Bronchial epithelial cell (primary cell): ENCODE measurements around the gene DNMT1. TPM values are rescaled to one million over a fixed set of nuclear protein-coding genes. Genes with fewer than 3 reads are reported as not detected.

Source experiments
- DNase-seq: peaks from one replicate; pipeline ENCODE4 v3.0.0-alpha.2; 2010; ENCODE audit warnings: low read depth
- FAIRE-seq: peaks from 2 replicates; lab custom pipeline; 2011; peaks lifted over from hg19 to GRCh38; lab: Jason Lieb, UNC
- H3K27me3 ChIP-seq: 2 replicates; pipeline ENCODE4 v1.5.1; 2011; ENCODE audit warnings: low read length; ENCODE audit not compliant: control insufficient read depth, insufficient read depth
- H3K36me3 ChIP-seq: 2 replicates; pipeline ENCODE4 v1.5.1; 2011; ENCODE audit warnings: low read length; ENCODE audit not compliant: control insufficient read depth, insufficient read depth
- H3K4me3 ChIP-seq: 2 replicates; pipeline ENCODE4 v1.5.1; 2011; ENCODE audit warnings: mild to moderate bottlenecking, low read depth, low read length, control low read depth
- CTCF ChIP-seq: IDR thresholded peaks from 2 replicates; pipeline ENCODE4 v1.5.1; 2011; ENCODE audit warnings: mild to moderate bottlenecking, moderate library complexity, low read length, control low read depth, inconsistent platforms; ENCODE audit not compliant: insufficient read depth, severe bottlenecking
- total RNA-seq: library from RNA; depleted of rRNA; stranded (reverse); fragments of >200 nt; gene quantifications from 2 replicates; pipeline ENCODE4 v1.2.1, GENCODE V29; 2014

Gene DNMT1
- total RNA-seq, 1 donor from 2014 or later = 12.4 TPM

- TF ChIP-seq CTCF = no peak
- Histone ChIP-seq H3K36me3 (peaks cover 46% of the 10 kb centered on the region), H3K4me3 (no peak overlapping the region), H3K27me3 (no peaks in the 10 kb centered on the region)
- FAIRE-seq (no peak), DNase-seq (no peak)
Measured at GRCh38 chr19:10141973-10142372, 52.8 kb downstream of the DNMT1 start.

GRCh38 chr19:10141479-10141878 is 53.3 kb downstream of the DNMT1 start:
- peaks cover 48% of the 10 kb centered on the region for H3K36me3 ChIP-seq
- no peak overlapping the region for H3K4me3 ChIP-seq
- H3K27me3 ChIP-seq = no peaks in the 10 kb centered on the region
- FAIRE-seq = no peak
- DNase-seq = no peak
- no peak for TF ChIP-seq CTCF

- no peak for TF ChIP-seq CTCF
- DNase-seq (no peak), FAIRE-seq (no peak)
- H3K4me3 ChIP-seq = no peak overlapping the region
- peaks cover 40% of the 10 kb centered on the region for H3K36me3 ChIP-seq
- H3K27me3 ChIP-seq = no peaks in the 10 kb centered on the region
Measured at GRCh38 chr19:10139952-10140351, 54.8 kb downstream of the DNMT1 start.

GRCh38 chr19:10138879-10139795 is 55.6 kb downstream of the DNMT1 start:
- FAIRE-seq (no peak), DNase-seq (no peak)
- Histone ChIP-seq H3K4me3 (no peak overlapping the region), H3K36me3 (peaks cover 37% of the 10 kb centered on the region), H3K27me3 (no peaks in the 10 kb centered on the region)
- TF ChIP-seq CTCF = no peak

GRCh38 chr19:10137751-10138682 is 56.7 kb downstream of the DNMT1 start:
- Histone ChIP-seq H3K36me3 (peaks cover 33% of the 10 kb centered on the region), H3K4me3 (no peak overlapping the region), H3K27me3 (no peaks in the 10 kb centered on the region)
- DNase-seq (no peak), FAIRE-seq (no peak)
- no peak for TF ChIP-seq CTCF
